ENCODE results near the gene RPTOR. TPM values are rescaled to one million over a fixed set of nuclear protein-coding genes. Genes with fewer than 3 reads are reported as not detected.

Gene RPTOR
- total RNA-seq, 2 experiments from 2014 or later: 45.3 to 49.1 TPM

GRCh38 chr17:80889231-80890195 is 344.9 kb downstream of the RPTOR start:
- ChIA-PET CTCF (interaction anchor here (1.0 to 1.4 kb wide), 2 partner anchors 12 to 33 kb away, joined by 3 read pairs; no protein-coding TSS in a partner anchor), POLR2A (interaction anchor here (0.7 to 3.5 kb wide), 6 partner anchors 9 to 51 kb away, joined by 3 to 39 read pairs (median 7); no protein-coding TSS in a partner anchor)
- intact Hi-C loops (cut with micrococcal nuclease): loop anchor here (5.0 to 10.0 kb wide), 3 partner anchors 32 to 105 kb away; no protein-coding TSS in a partner anchor
- ATAC-seq: no peak
- Mint-ChIP-seq H3K4me3 (peak overlapping the region; percentile 69), H3K9me3 (no peaks in the 10 kb centered on the region), H3K4me1 (ENCODE audit: low read depth) (peaks cover 54% of the 10 kb centered on the region), H3K27ac (peak overlapping the region; percentile 92), H3K36me3 (ENCODE audit: low read depth) (peaks cover 61% of the 10 kb centered on the region), H3K27me3 (no peaks in the 10 kb centered on the region)
- peak; percentile 65 for DNase-seq
- no peak for TF ChIP-seq CTCF (IDR thresholded peaks at IDR 0.05)

- POLR2A ChIA-PET: interaction anchor here (1.5 to 3.5 kb wide), 3 partner anchors 10 to 33 kb away, joined by 7 to 39 read pairs (median 7); no protein-coding TSS in a partner anchor
These were observed 345.7 kb downstream of the RPTOR start for GRCh38 chr17:80890196-80890920.

GRCh38 chr17:80890921-80891396 is 346.3 kb downstream of the RPTOR start:
- ATAC-seq (peak; percentile 15), DNase-seq (no peak)
- CTCF ChIA-PET: interaction anchor here (2.1 kb wide), 1 partner anchor 14 kb away, joined by 9 read pairs; no protein-coding TSS in a partner anchor
- intact Hi-C loops (cut with micrococcal nuclease): loop anchor here (1.0 to 10.0 kb wide), 4 partner anchors 14 to 106 kb away; no protein-coding TSS in a partner anchor
- TF ChIP-seq CTCF (IDR thresholded peaks at IDR 0.05): no peak
- H3K9me3 Mint-ChIP-seq: no peaks in the 10 kb centered on the region
- H3K4me1 Mint-ChIP-seq (ENCODE audit: low read depth): peaks cover 65% of the 10 kb centered on the region
- H3K4me3 Mint-ChIP-seq: peak overlapping the region; percentile 69
- H3K36me3 Mint-ChIP-seq (ENCODE audit: low read depth): peaks cover 70% of the 10 kb centered on the region
- peak overlapping the region; percentile 92 for H3K27ac Mint-ChIP-seq
- POLR2A ChIA-PET: interaction anchor here (1.2 to 3.8 kb wide), 5 partner anchors 13 to 436 kb away, joined by 3 to 39 read pairs (median 6); no protein-coding TSS in a partner anchor
- no peaks in the 10 kb centered on the region for H3K27me3 Mint-ChIP-seq

More at GRCh38 chr17:80890196-80890920, 345.7 kb downstream of the RPTOR start:
- Mint-ChIP-seq H3K27me3 (no peaks in the 10 kb centered on the region), H3K9me3 (no peaks in the 10 kb centered on the region), H3K27ac (peak overlapping the region; percentile 92), H3K36me3 (ENCODE audit: low read depth) (peaks cover 69% of the 10 kb centered on the region), H3K4me1 (ENCODE audit: low read depth) (peaks cover 61% of the 10 kb centered on the region), H3K4me3 (peak overlapping the region; percentile 69)
- DNase-seq (no peak), ATAC-seq (no peak)
- CTCF ChIA-PET: no interaction called here
- intact Hi-C loops (cut with micrococcal nuclease): loop anchor here (5.0 to 10.0 kb wide), 3 partner anchors 33 to 106 kb away; no protein-coding TSS in a partner anchor
- no peak for TF ChIP-seq CTCF (IDR thresholded peaks at IDR 0.05)

GRCh38 chr17:80891397-80892018 is 346.9 kb downstream of the RPTOR start:
- ChIA-PET POLR2A (interaction anchor here (0.6 to 3.8 kb wide), 14 partner anchors 14 to 438 kb away, joined by 3 to 39 read pairs (median 3); no protein-coding TSS in a partner anchor), CTCF (interaction anchor here (1.0 to 2.1 kb wide), 3 partner anchors 14 to 35 kb away, joined by 3 to 9 read pairs (median 5); no protein-coding TSS in a partner anchor)
- peak overlapping the region; percentile 69 for H3K4me3 Mint-ChIP-seq
- intact Hi-C loops (cut with micrococcal nuclease): loop anchor here (1.0 to 10.0 kb wide), 4 partner anchors 14 to 107 kb away; no protein-coding TSS in a partner anchor
- peak; percentile 92 for DNase-seq
- H3K27me3 Mint-ChIP-seq: no peaks in the 10 kb centered on the region
- H3K36me3 Mint-ChIP-seq (ENCODE audit: low read depth): peaks cover 69% of the 10 kb centered on the region
- no peaks in the 10 kb centered on the region for H3K9me3 Mint-ChIP-seq
- H3K27ac Mint-ChIP-seq: peak overlapping the region; percentile 92
- ATAC-seq: peak; percentile 57
- no peak for TF ChIP-seq CTCF (IDR thresholded peaks at IDR 0.05)
- H3K4me1 Mint-ChIP-seq (ENCODE audit: low read depth): peaks cover 66% of the 10 kb centered on the region

Data from activated CD8-positive, alpha-beta T cell treated with anti-CD3 and anti-CD28 coated beads for 36 hours (primary cell).